HFFc6 (cell line): Measurements from ENCODE around the gene MMD. TPM values are rescaled to one million over a fixed set of nuclear protein-coding genes. Genes with fewer than 3 reads are reported as not detected.
"Not testable (repeated sequence)": the region's sequence is repeated elsewhere in the genome, so short reads cannot be mapped to it uniquely, and the experiment has no call there.

ENCODE experiments used
- DNase-seq: peaks from one replicate; pipeline ENCODE4 v3.0.0-alpha.2; 2018
- H3K27ac Mint-ChIP-seq: 2 replicates; pipeline ENCODE4 v1.8.0; 2020; ENCODE audit warnings: mild to moderate bottlenecking, mixed read lengths
- H3K27me3 Mint-ChIP-seq: 2 replicates; pipeline ENCODE4 v1.8.0; 2021; ENCODE audit warnings: mild to moderate bottlenecking, moderate library complexity, mixed read lengths; ENCODE audit not compliant: insufficient read depth
- H3K36me3 Mint-ChIP-seq: 2 replicates; pipeline ENCODE4 v1.8.0; 2021; ENCODE audit warnings: low read depth, mixed read lengths
- H3K4me1 Mint-ChIP-seq: 2 replicates; pipeline ENCODE4 v1.8.0; 2020; ENCODE audit warnings: low read depth, mixed read lengths
- H3K4me3 Mint-ChIP-seq: 2 replicates; pipeline ENCODE4 v1.8.0; 2020; ENCODE audit warnings: mild to moderate bottlenecking, moderate library complexity, mixed read lengths
- H3K9me3 Mint-ChIP-seq: 2 replicates; pipeline ENCODE4 v1.8.0; 2020; ENCODE audit warnings: mild to moderate bottlenecking, mixed read lengths
- CTCF ChIP-seq: fragments of 200-600 bp; sonication (generic); IDR thresholded peaks from 2 replicates; pipeline ENCODE4 v1.5.0; 2021; ENCODE audit warnings: antibody characterized with exemption, mild to moderate bottlenecking
- total RNA-seq, 6 experiments: library from RNA; stranded (reverse); fragmentation: NEBNext Ultra II Directional; extraction: Animal tissue kit (Norgen Biotek cat#: 25700); gene quantifications; 2 replicates in 1 of 6; 3 replicates in 5 of 6; pipeline ENCODE4 v1.2.3, GENCODE V29; 2021

The MMD gene
- total RNA-seq, 6 experiments from 2014 or later, result 2.1 to 4.0 (median 3.6) TPM

- H3K27ac Mint-ChIP-seq, result no peak overlapping the region
- H3K36me3 Mint-ChIP-seq, result no peaks in the 10 kb centered on the region
- DNase-seq, result no peak
- no peaks in the 10 kb centered on the region for H3K27me3 Mint-ChIP-seq
- no peak overlapping the region for H3K4me3 Mint-ChIP-seq
- no peaks in the 10 kb centered on the region for H3K9me3 Mint-ChIP-seq
- no peaks in the 10 kb centered on the region for H3K4me1 Mint-ChIP-seq
- no peak for TF ChIP-seq CTCF
Measured at GRCh38 chr17:55409030-55409800, 12.4 kb downstream of the MMD start.

- Mint-ChIP-seq H3K36me3 (no peaks in the 10 kb centered on the region; the same call in 1 of the 2 replicates), H3K4me1 (no peaks in the 10 kb centered on the region), H3K27me3 (no peaks in the 10 kb centered on the region), H3K27ac (no peak overlapping the region), H3K9me3 (no peaks in the 10 kb centered on the region), H3K4me3 (no peak overlapping the region)
- TF ChIP-seq CTCF, result no peak
- no peak for DNase-seq
Measured at GRCh38 chr17:55407641-55408566, 13.7 kb downstream of the MMD start.

GRCh38 chr17:55405600-55405999, 16.0 kb downstream of the MMD start:
- TF ChIP-seq CTCF, result no peak
- Mint-ChIP-seq H3K4me3 (no peak overlapping the region), H3K9me3 (no peaks in the 10 kb centered on the region), H3K4me1 (no peaks in the 10 kb centered on the region; the same call in 1 of the 2 replicates), H3K27me3 (no peaks in the 10 kb centered on the region), H3K36me3 (no peaks in the 10 kb centered on the region; the same call in 1 of the 2 replicates), H3K27ac (no peak overlapping the region)
- no peak for DNase-seq

- H3K9me3 Mint-ChIP-seq, H3K27me3 Mint-ChIP-seq, H3K27ac Mint-ChIP-seq, H3K4me3 Mint-ChIP-seq, H3K36me3 Mint-ChIP-seq, H3K4me1 Mint-ChIP-seq, DNase-seq: not testable (repeated sequence)
Measured at GRCh38 chr17:55404197-55404596, 17.4 kb downstream of the MMD start.

- Mint-ChIP-seq H3K27ac (no peak overlapping the region), H3K9me3 (no peaks in the 10 kb centered on the region), H3K4me3 (no peak overlapping the region), H3K4me1 (no peaks in the 10 kb centered on the region; the same call in 1 of the 2 replicates), H3K36me3 (no peaks in the 10 kb centered on the region; the same call in 1 of the 2 replicates), H3K27me3 (no peaks in the 10 kb centered on the region)
- no peak for DNase-seq
- TF ChIP-seq CTCF, result no peak
Measured at GRCh38 chr17:55402374-55402773, 19.3 kb downstream of the MMD start.

GRCh38 chr17:55398689-55399088, 22.9 kb downstream of the MMD start:
- TF ChIP-seq CTCF, result no peak
- no peaks in the 10 kb centered on the region; the same call in 1 of the 2 replicates for H3K36me3 Mint-ChIP-seq
- no peak overlapping the region for H3K27ac Mint-ChIP-seq
- H3K4me1 Mint-ChIP-seq, result no peaks in the 10 kb centered on the region; the same call in 1 of the 2 replicates
- H3K4me3 Mint-ChIP-seq, result no peak overlapping the region
- peak; percentile 4 for DNase-seq
- H3K27me3 Mint-ChIP-seq, result no peaks in the 10 kb centered on the region
- no peaks in the 10 kb centered on the region for H3K9me3 Mint-ChIP-seq
